Measurements from ENCODE around the gene GABRD.

GABRD gene

DNA sequence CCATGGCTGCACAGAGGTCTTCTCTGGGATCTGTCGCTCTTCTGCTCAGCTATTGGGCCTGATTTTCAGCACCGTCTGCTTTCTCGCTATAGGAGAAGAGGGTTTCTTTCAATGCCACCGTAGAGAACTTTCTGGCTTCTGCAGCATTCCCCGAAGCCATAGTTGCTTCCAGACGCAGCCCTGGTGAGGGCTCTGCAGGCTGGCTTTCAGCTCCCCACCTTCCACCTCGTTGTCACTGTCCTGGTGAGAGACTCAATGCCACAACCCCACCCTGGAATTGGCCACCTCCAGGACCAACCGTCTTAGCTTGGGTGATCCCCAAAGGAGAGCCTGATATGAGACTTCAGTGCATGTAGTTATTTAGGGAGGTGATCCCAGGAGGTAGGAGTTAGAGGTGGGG, 19.1 kb downstream of the GABRD start:
- ChIA-PET POLR2A (no interaction called here), CTCF (interaction anchor here (10.0 kb wide), 1 partner anchor 80 kb away, joined by 144 read pairs; no protein-coding TSS in a partner anchor)
- H3K9me3 ChIP-seq (ENCODE audit: control extremely low read depth in 1 of 5, control insufficient read depth in 4 of 5, insufficient read depth in 2 of 5, low read depth in 1 of 5, low read length in 4 of 5) = no peaks in the 10 kb centered on the region
- H3K27ac ChIP-seq (ENCODE audit: insufficient read depth in 1 of 2, low read depth in 1 of 2, low read length in 2 of 2, poor library complexity in 1 of 2, severe bottlenecking in 2 of 2) = no peak overlapping the region
- H3K27me3 ChIP-seq (replicated peaks in 2 of 5; ENCODE audit: control insufficient read depth in 4 of 5, insufficient read depth in 5 of 5, low read length in 4 of 5) = peaks cover 0 to 4% (median 0%) of the 10 kb centered on the region in 5 experiments
- no peaks in the 10 kb centered on the region for H3K36me3 ChIP-seq (ENCODE audit: control insufficient read depth in 4 of 4, insufficient read depth in 4 of 4, low read length in 3 of 4)
- 92% methylated on average over 8 of the region's 8 CpGs for WGBS (ENCODE audit: insufficient coverage)
- H3K4me3 ChIP-seq (ENCODE audit: control insufficient read depth in 1 of 7, extremely low read depth in 1 of 7, insufficient read depth in 4 of 7, low read depth in 2 of 7, low read length in 6 of 7) = no peak overlapping the region
- no peaks in the 10 kb centered on the region for H3K4me1 ChIP-seq (ENCODE audit: control extremely low read depth in 1 of 4, control insufficient read depth in 4 of 4, insufficient read depth in 4 of 4, low read length in 3 of 4)
- no peak for DNase-seq

DNA sequence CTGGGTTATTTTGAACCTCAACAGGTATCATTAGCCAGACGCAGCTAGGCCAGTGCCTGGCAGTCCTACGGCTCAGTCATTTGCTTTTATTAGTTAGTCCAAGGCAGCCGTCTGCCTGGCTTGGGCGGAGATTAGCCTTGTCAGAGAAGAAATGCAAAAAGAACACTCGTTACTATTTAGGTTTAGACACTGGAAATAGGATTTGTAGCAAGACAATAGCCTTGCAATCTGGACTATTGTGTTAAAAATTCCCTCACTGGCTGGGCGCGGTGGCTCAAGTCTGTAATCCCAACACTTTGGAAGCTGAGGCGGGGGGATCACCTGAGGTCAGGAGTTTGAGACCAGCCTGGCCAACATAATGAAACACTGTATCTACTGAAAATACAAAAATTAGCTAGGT, 20.1 kb downstream of the GABRD start:
- Histone ChIP-seq H3K36me3 (ENCODE audit: control insufficient read depth in 4 of 4, insufficient read depth in 4 of 4, low read length in 3 of 4) (no peaks in the 10 kb centered on the region), H3K27me3 (replicated peaks in 2 of 5; ENCODE audit: control insufficient read depth in 4 of 5, insufficient read depth in 5 of 5, low read length in 4 of 5) (peaks cover 0 to 4% (median 0%) of the 10 kb centered on the region in 5 experiments), H3K4me1 (ENCODE audit: control extremely low read depth in 1 of 4, control insufficient read depth in 4 of 4, insufficient read depth in 4 of 4, low read length in 3 of 4) (no peaks in the 10 kb centered on the region), H3K9me3 (ENCODE audit: control extremely low read depth in 1 of 5, control insufficient read depth in 4 of 5, insufficient read depth in 2 of 5, low read depth in 1 of 5, low read length in 4 of 5) (no peaks in the 10 kb centered on the region), H3K4me3 (ENCODE audit: control insufficient read depth in 1 of 7, extremely low read depth in 1 of 7, insufficient read depth in 4 of 7, low read depth in 2 of 7, low read length in 6 of 7) (no peak overlapping the region), H3K27ac (ENCODE audit: insufficient read depth in 1 of 2, low read depth in 1 of 2, low read length in 2 of 2, poor library complexity in 1 of 2, severe bottlenecking in 2 of 2) (no peak overlapping the region)
- WGBS (ENCODE audit: insufficient coverage) = 98% methylated on average over 7 of the region's 8 CpGs
- DNase-seq = no peak
- ChIA-PET CTCF (interaction anchor here (1.6 to 10.0 kb wide), 2 partner anchors 81 to 95 kb away, joined by 5 to 144 read pairs; no protein-coding TSS in a partner anchor), POLR2A (no interaction called here)

DNA sequence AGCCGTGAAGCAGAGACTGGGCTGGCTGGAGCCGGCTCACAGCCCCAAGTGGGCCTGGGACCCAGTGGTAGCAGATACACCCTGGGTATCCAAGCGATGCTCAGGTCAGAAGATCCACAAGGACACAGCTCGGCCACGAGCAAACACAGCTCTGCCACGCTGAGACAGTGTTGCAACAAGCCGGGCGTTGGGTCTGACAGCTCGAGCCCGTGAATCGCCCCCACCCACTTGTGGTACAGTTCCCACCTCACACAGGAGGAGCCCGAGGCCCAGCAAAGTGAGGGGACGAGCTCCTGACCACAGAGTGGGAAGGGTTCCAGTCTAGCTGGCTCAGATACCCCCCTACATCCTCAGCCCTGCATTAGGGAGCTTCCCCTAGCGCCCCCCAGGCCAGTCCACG, 22.2 kb downstream of the GABRD start:
- no peaks in the 10 kb centered on the region for H3K36me3 ChIP-seq (ENCODE audit: control insufficient read depth in 4 of 4, insufficient read depth in 4 of 4, low read length in 3 of 4)
- DNase-seq = no peak
- H3K4me3 ChIP-seq (ENCODE audit: control insufficient read depth in 1 of 7, extremely low read depth in 1 of 7, insufficient read depth in 4 of 7, low read depth in 2 of 7, low read length in 6 of 7) = no peak overlapping the region
- POLR2A ChIA-PET = no interaction called here
- WGBS (ENCODE audit: insufficient coverage) = 95% methylated on average over 12 of the region's 15 CpGs
- CTCF ChIA-PET = interaction anchor here (0.6 to 10.0 kb wide), 4 partner anchors 10 to 133 kb away, joined by 3 to 144 read pairs (median 4); no protein-coding TSS in a partner anchor
- peaks cover 0 to 13% (median 8%) of the 10 kb centered on the region in 4 experiments for H3K4me1 ChIP-seq (ENCODE audit: control extremely low read depth in 1 of 4, control insufficient read depth in 4 of 4, insufficient read depth in 4 of 4, low read length in 3 of 4)
- no peak overlapping the region for H3K27ac ChIP-seq (ENCODE audit: insufficient read depth in 1 of 2, low read depth in 1 of 2, low read length in 2 of 2, poor library complexity in 1 of 2, severe bottlenecking in 2 of 2)
- no peaks in the 10 kb centered on the region for H3K9me3 ChIP-seq (ENCODE audit: control extremely low read depth in 1 of 5, control insufficient read depth in 4 of 5, insufficient read depth in 2 of 5, low read depth in 1 of 5, low read length in 4 of 5)
- peaks cover 0 to 10% (median 6%) of the 10 kb centered on the region in 5 experiments for H3K27me3 ChIP-seq (replicated peaks in 2 of 5; ENCODE audit: control insufficient read depth in 4 of 5, insufficient read depth in 5 of 5, low read length in 4 of 5)

DNA sequence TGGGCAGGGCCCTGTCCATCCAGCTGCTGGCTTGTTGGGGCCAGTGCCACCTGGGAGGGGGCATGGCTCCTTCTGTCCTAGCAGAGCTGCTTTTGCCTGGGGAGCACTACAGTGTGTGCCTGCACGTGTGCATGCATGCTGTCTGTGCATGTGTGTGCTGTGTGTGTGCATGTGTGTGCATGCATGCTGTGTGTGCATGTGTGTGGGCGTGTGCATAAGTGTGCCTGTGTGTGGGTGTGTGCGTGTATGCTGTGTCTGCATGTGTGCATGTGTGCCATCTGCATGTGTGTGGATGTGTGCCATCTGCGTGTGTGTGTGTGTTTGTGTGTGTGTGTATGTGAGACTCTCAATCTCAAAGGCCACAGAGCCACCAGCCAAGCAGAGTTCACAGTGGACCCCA, 22.7 kb downstream of the GABRD start:
- WGBS (ENCODE audit: insufficient coverage) = 100% methylated on average over 3 of the region's 4 CpGs
- DNase-seq = no peak
- Histone ChIP-seq H3K27me3 (replicated peaks in 2 of 5; ENCODE audit: control insufficient read depth in 4 of 5, insufficient read depth in 5 of 5, low read length in 4 of 5) (peaks cover 0 to 14% (median 10%) of the 10 kb centered on the region in 5 experiments), H3K4me3 (ENCODE audit: control insufficient read depth in 1 of 7, extremely low read depth in 1 of 7, insufficient read depth in 4 of 7, low read depth in 2 of 7, low read length in 6 of 7) (no peak overlapping the region), H3K27ac (ENCODE audit: insufficient read depth in 1 of 2, low read depth in 1 of 2, low read length in 2 of 2, poor library complexity in 1 of 2, severe bottlenecking in 2 of 2) (no peak overlapping the region), H3K9me3 (ENCODE audit: control extremely low read depth in 1 of 5, control insufficient read depth in 4 of 5, insufficient read depth in 2 of 5, low read depth in 1 of 5, low read length in 4 of 5) (no peaks in the 10 kb centered on the region), H3K36me3 (ENCODE audit: control insufficient read depth in 4 of 4, insufficient read depth in 4 of 4, low read length in 3 of 4) (no peaks in the 10 kb centered on the region), H3K4me1 (ENCODE audit: control extremely low read depth in 1 of 4, control insufficient read depth in 4 of 4, insufficient read depth in 4 of 4, low read length in 3 of 4) (peaks cover 0 to 17% (median 10%) of the 10 kb centered on the region in 4 experiments)
- CTCF ChIA-PET = interaction anchor here (1.4 to 10.0 kb wide), 4 partner anchors 11 to 133 kb away, joined by 3 to 144 read pairs (median 34); no protein-coding TSS in a partner anchor
- POLR2A ChIA-PET = no interaction called here

- ChIA-PET POLR2A (no interaction called here), CTCF (interaction anchor here (1.0 to 10.0 kb wide), 14 partner anchors 8 to 134 kb away, joined by 3 to 144 read pairs (median 8); partner anchors contain the start of gene CFAP74)
- 85% methylated on average over 41 of the region's 41 CpGs for WGBS (ENCODE audit: insufficient coverage)
- Histone ChIP-seq H3K27ac (ENCODE audit: insufficient read depth in 1 of 2, low read depth in 1 of 2, low read length in 2 of 2, poor library complexity in 1 of 2, severe bottlenecking in 2 of 2) (no peak overlapping the region), H3K4me1 (ENCODE audit: control extremely low read depth in 1 of 4, control insufficient read depth in 4 of 4, insufficient read depth in 4 of 4, low read length in 3 of 4) (peaks cover 0 to 17% (median 10%) of the 10 kb centered on the region in 4 experiments), H3K4me3 (ENCODE audit: control insufficient read depth in 1 of 7, extremely low read depth in 1 of 7, insufficient read depth in 4 of 7, low read depth in 2 of 7, low read length in 6 of 7) (no peak overlapping the region), H3K9me3 (ENCODE audit: control extremely low read depth in 1 of 5, control insufficient read depth in 4 of 5, insufficient read depth in 2 of 5, low read depth in 1 of 5, low read length in 4 of 5) (no peaks in the 10 kb centered on the region), H3K27me3 (replicated peaks in 2 of 5; ENCODE audit: control insufficient read depth in 4 of 5, insufficient read depth in 5 of 5, low read length in 4 of 5) (peaks cover 0 to 25% (median 16%) of the 10 kb centered on the region in 5 experiments), H3K36me3 (ENCODE audit: control insufficient read depth in 4 of 4, insufficient read depth in 4 of 4, low read length in 3 of 4) (no peaks in the 10 kb centered on the region)
- peak in 1 of 3 donors; percentile 13 for DNase-seq
These were observed 24.0 kb downstream of the GABRD start for GRCh38 chr1:2042830-2043773.

DNA sequence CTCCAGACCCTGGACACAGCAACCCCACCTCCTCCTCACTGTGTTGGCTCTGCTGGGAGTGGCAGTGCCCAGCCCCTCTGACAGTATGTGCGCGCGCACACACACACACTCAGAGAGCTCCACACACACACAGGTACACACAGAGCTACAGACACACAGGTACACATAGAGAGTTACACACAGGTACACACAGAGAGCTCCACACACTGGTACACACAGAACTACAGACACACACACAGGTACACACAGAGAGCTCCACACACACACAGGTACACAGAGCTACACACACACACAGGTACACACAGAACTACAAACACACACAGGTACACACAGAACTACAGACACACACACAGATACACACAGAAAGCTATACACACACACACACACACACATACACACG, 24.7 kb downstream of the GABRD start:
- Histone ChIP-seq H3K4me3 (ENCODE audit: control insufficient read depth in 1 of 7, extremely low read depth in 1 of 7, insufficient read depth in 4 of 7, low read depth in 2 of 7, low read length in 6 of 7) (no peak overlapping the region), H3K4me1 (ENCODE audit: control extremely low read depth in 1 of 4, control insufficient read depth in 4 of 4, insufficient read depth in 4 of 4, low read length in 3 of 4) (peaks cover 0 to 17% (median 10%) of the 10 kb centered on the region in 4 experiments), H3K36me3 (ENCODE audit: control insufficient read depth in 4 of 4, insufficient read depth in 4 of 4, low read length in 3 of 4) (no peaks in the 10 kb centered on the region), H3K27ac (ENCODE audit: insufficient read depth in 1 of 2, low read depth in 1 of 2, low read length in 2 of 2, poor library complexity in 1 of 2, severe bottlenecking in 2 of 2) (no peak overlapping the region), H3K27me3 (replicated peaks in 2 of 5; ENCODE audit: control insufficient read depth in 4 of 5, insufficient read depth in 5 of 5, low read length in 4 of 5) (peaks cover 0 to 29% (median 19%) of the 10 kb centered on the region in 5 experiments), H3K9me3 (ENCODE audit: control extremely low read depth in 1 of 5, control insufficient read depth in 4 of 5, insufficient read depth in 2 of 5, low read depth in 1 of 5, low read length in 4 of 5) (no peaks in the 10 kb centered on the region)
- no CpG with 5 or more reads among the region's 4 CpGs for WGBS (ENCODE audit: insufficient coverage)
- CTCF ChIA-PET = interaction anchor here (0.9 to 10.0 kb wide), 19 partner anchors 7 to 234 kb away, joined by 3 to 144 read pairs (median 6); partner anchors contain the start of gene CFAP74
- DNase-seq = no peak
- POLR2A ChIA-PET = no interaction called here
